Measurements from ENCODE around the gene ATP6V1G2. TPM values are rescaled to one million over a fixed set of nuclear protein-coding genes. Genes with fewer than 3 reads are reported as not detected.
A peak's percentile ranks its signal among the peaks of the same experiment; 100 is the strongest.
"Not testable (repeated sequence)": the region's sequence is repeated elsewhere in the genome, so short reads cannot be mapped to it uniquely, and the experiment has no call there.

Gene ATP6V1G2
- total RNA-seq, 8 experiments from 2014 or later: 0.25 to 110 (median 48.1) TPM

- Histone ChIP-seq H3K4me1 (replicated peaks in 1 of 2) (no peaks in the 10 kb centered on the region), H3K27ac (no peak overlapping the region), H3K4me3 (no peak overlapping the region)
- WGBS, 10 experiments: 67 to 88% (median 81%) methylated on average over 4 to 5 of the region's 24 CpGs; no CpG with 5 or more reads in 4 of the 10 experiments
- in situ Hi-C loops (cut with MboI; ENCODE audit: low pct_unique_long_range_greater_than_20kb in 2 of 9, low sequenced_read_pairs in 9 of 9, unreplicated experiment in 9 of 9): no loop called here
- ATAC-seq (replicated peaks in 6 of 8): peak in 2 of 8 experiments; percentile 6 to 8
Measured at GRCh38 chr6:31557443-31558317, 11.3 kb upstream of the ATP6V1G2 start.

DNA sequence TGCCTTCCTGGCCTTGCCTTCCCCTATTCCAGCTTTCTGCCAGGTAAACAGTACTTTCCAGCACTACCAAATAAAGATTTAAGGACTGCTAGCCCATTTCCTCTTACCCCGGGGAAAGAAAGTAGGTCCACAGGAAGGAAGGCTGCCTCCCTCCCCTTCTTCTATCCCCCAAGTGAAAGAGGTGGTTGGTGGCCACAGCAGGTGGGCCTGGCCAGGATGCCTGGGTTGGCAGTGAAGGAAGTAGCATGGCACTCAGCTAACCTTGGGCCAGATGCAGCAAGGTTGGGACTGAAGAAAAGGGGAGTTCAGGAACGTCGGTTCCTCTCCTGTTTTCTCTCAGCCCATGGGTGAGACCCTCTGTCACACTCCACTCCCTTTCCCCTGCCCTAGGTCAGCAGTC lies 9.9 kb upstream of the ATP6V1G2 start:
- H3K27ac ChIP-seq: no peak overlapping the region
- in situ Hi-C loops (cut with MboI; ENCODE audit: low pct_unique_long_range_greater_than_20kb in 2 of 9, low sequenced_read_pairs in 9 of 9, unreplicated experiment in 9 of 9): no loop called here
- no peak for ATAC-seq (replicated peaks in 6 of 8)

DNA sequence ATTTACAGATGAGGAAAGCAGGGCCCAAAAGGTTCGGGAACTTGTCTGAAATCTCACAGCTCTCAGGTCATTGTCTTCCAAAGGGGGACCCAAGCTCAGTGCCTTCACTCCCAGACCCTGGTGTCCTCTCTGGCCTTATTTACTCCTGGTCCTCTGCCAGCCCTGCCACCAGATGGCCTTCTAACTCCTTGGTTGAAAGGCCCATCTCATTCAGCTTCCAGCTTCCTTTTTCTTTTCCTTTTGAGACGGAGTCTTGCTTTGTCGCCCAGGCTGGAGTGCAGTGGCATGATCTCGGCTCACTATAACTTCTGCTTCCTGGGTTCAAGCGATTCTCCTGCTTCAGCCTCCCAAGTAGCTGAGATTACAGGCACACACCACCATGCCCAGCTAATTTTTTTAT lies 5.0 kb upstream of the ATP6V1G2 start:
- H3K4me3 ChIP-seq; ATAC-seq (replicated peaks in 6 of 8); H3K4me1 ChIP-seq (replicated peaks in 1 of 2); H3K27ac ChIP-seq; in situ Hi-C loops (cut with MboI; ENCODE audit: low pct_unique_long_range_greater_than_20kb in 2 of 9, low sequenced_read_pairs in 9 of 9, unreplicated experiment in 9 of 9): not testable (repeated sequence)
- 37 to 100% (median 78%) methylated on average over 1 to 5 of the region's 5 CpGs for WGBS, 10 experiments

More for the DNA sequence above, 9.9 kb upstream of the ATP6V1G2 start:
- H3K4me1 ChIP-seq (replicated peaks in 1 of 2): no peaks in the 10 kb centered on the region
- H3K4me3 ChIP-seq: no peak overlapping the region
- 67 to 100% (median 77%) methylated on average over 1 to 3 of the region's 3 CpGs; no CpG with 5 or more reads in 6 of the 10 experiments for WGBS, 10 experiments

GRCh38 chr6:31548544-31548873 lies 2.1 kb upstream of the ATP6V1G2 start:
- Histone ChIP-seq H3K4me3 (peak overlapping the region; percentile 46 to 78 (median 67)), H3K27ac (no peak overlapping the region), H3K4me1 (replicated peaks in 1 of 2) (peaks cover 7 to 14% of the 10 kb centered on the region in 2 donors)
- 87 to 100% (median 100%) methylated on average over 1 to 2 of the region's 2 CpGs; no CpG with 5 or more reads in 3 of the 10 experiments for WGBS, 10 experiments
- in situ Hi-C loops (cut with MboI; ENCODE audit: low pct_unique_long_range_greater_than_20kb in 2 of 9, low sequenced_read_pairs in 9 of 9, unreplicated experiment in 9 of 9): loop anchor here in 3 of 9 experiments (10.0 to 25.0 kb wide), 2 partner anchors 46 to 639 kb away; partner anchors contain the start of genes NCR3 (in 2 of the 3), AGER (in 1 of the 3), AGPAT1 (in 1 of the 3) and GPSM3 (in 1 of the 3)
- ATAC-seq (replicated peaks in 6 of 8): no peak

GRCh38 chr6:31547727-31548543 lies 1.5 kb upstream of the ATP6V1G2 start:
- 0 to 70% (median 6%) methylated on average over 1 to 13 of the region's 24 CpGs; no CpG with 5 or more reads in 1 of the 10 experiments for WGBS, 10 experiments
- no peak for ATAC-seq (replicated peaks in 6 of 8)
- in situ Hi-C loops (cut with MboI; ENCODE audit: low pct_unique_long_range_greater_than_20kb in 2 of 9, low sequenced_read_pairs in 9 of 9, unreplicated experiment in 9 of 9): loop anchor here in 3 of 9 experiments (10.0 to 25.0 kb wide), 2 partner anchors 47 to 639 kb away; partner anchors contain the start of genes NCR3 (in 2 of the 3), AGER (in 1 of the 3), AGPAT1 (in 1 of the 3) and GPSM3 (in 1 of the 3)
- Histone ChIP-seq H3K27ac (peak overlapping the region; percentile 70 to 75), H3K4me3 (peak overlapping the region; percentile 46 to 78 (median 67)), H3K4me1 (replicated peaks in 1 of 2) (peaks cover 8 to 17% of the 10 kb centered on the region in 2 donors)

DNA sequence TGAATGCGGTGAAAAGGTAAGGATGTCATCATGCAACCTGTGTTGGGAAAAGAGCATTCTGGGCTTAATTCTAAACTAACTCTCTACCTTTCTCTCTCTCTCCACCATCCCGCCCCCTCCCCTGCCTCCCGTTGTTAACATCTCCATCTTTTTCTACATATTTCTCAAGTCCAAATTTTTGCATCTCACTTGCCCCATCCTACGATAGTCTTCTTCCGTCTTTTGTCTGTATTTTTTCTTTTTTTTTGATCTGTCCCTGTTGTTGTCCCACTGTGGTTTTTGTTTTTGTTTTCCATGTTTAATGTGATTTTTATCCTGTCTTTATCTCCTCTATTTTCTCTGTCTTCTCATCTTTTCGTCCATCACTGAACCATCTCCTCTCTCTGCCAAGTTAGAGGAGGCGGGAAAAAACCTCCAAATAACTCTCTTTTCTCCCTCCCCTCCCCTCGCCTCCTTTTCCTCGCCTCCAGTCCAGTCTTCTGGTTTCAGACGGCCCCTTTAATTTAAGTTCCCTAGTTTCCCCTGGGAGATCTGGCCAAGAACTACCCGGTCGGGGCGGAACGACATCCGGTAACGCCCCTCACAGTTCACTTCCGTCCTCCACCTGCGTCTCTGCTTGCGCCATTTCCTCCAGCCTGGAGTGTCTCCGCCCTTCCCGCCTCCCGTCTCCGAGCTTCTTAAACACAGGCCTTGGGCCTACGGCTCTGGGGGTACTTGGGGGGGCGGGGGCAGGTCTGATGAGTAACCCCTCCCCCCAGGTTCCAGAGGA lies 734 bp upstream of the ATP6V1G2 start, which contains the start of gene NFKBIL1:
Gene NFKBIL1, plus strand, starts transcription at position 651 of the 769 bp plus-strand sequence. Its CDS starts 87 bp downstream, at position 738.
- Histone ChIP-seq H3K4me1 (replicated peaks in 1 of 2) (peaks cover 12 to 19% of the 10 kb centered on the region in 2 donors), H3K4me3 (peak within 1 kb of the TSS; percentile 46 to 78 (median 67)), H3K27ac (peak within 1 kb of the TSS; percentile 70 to 77)
- peak; percentile 63 to 87 (median 72) for ATAC-seq (replicated peaks in 6 of 8)
- in situ Hi-C loops (cut with MboI; ENCODE audit: low pct_unique_long_range_greater_than_20kb in 2 of 9, low sequenced_read_pairs in 9 of 9, unreplicated experiment in 9 of 9): loop anchor here in 3 of 9 experiments (10.0 to 25.0 kb wide), 2 partner anchors 48 to 640 kb away; partner anchors contain the start of genes NCR3 (in 2 of the 3), AGER (in 1 of the 3), AGPAT1 (in 1 of the 3) and GPSM3 (in 1 of the 3)
- WGBS, 10 experiments: 0 to 3% (median 0%) methylated on average over 6 to 15 of the region's 25 CpGs; no CpG with 5 or more reads in 1 of the 10 experiments

GRCh38 chr6:31545291-31545690 lies 1.1 kb downstream of the ATP6V1G2 start:
- H3K4me1 ChIP-seq (replicated peaks in 1 of 2): peaks cover 15 to 20% of the 10 kb centered on the region in 2 donors
- no peak for ATAC-seq (replicated peaks in 6 of 8)
- H3K27ac ChIP-seq: no peak overlapping the region
- 30 to 83% (median 60%) methylated on average over 1 to 7 of the region's 7 CpGs; no CpG with 5 or more reads in 5 of the 10 experiments for WGBS, 10 experiments
- H3K4me3 ChIP-seq: peak overlapping the region; percentile 46 to 78 (median 67)
- in situ Hi-C loops (cut with MboI; ENCODE audit: low pct_unique_long_range_greater_than_20kb in 2 of 9, low sequenced_read_pairs in 9 of 9, unreplicated experiment in 9 of 9): loop anchor here in 3 of 9 experiments (10.0 to 25.0 kb wide), 2 partner anchors 50 to 642 kb away; partner anchors contain the start of genes NCR3 (in 2 of the 3), AGER (in 1 of the 3), AGPAT1 (in 1 of the 3) and GPSM3 (in 1 of the 3)

DNA sequence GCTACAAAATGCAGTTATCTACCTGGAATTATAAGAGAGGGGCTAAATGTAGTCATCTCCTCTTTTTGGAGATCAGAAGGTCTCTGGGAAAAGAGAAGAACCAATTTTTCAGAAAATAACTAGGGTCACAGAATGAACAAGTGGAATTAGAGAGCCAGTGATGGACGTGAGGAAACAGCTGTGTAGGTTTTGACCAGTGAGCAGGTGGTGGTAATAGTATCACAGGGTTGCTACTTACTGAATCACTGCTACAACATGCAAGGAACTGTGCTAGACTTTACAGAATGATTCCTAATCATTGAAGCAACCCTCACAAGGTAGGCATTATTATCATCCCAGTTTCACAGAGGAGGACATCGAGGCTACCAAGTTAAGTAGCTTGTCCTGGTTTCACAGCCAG lies 1.7 kb downstream of the ATP6V1G2 start:
- peaks cover 21 to 26% of the 10 kb centered on the region in 2 donors for H3K4me1 ChIP-seq (replicated peaks in 1 of 2)
- no peak overlapping the region for H3K4me3 ChIP-seq
- in situ Hi-C loops (cut with MboI; ENCODE audit: low pct_unique_long_range_greater_than_20kb in 2 of 9, low sequenced_read_pairs in 9 of 9, unreplicated experiment in 9 of 9): loop anchor here in 3 of 9 experiments (10.0 to 25.0 kb wide), 2 partner anchors 50 to 643 kb away; partner anchors contain the start of genes NCR3 (in 2 of the 3), AGER (in 1 of the 3), AGPAT1 (in 1 of the 3) and GPSM3 (in 1 of the 3)
- ATAC-seq (replicated peaks in 6 of 8): no peak
- H3K27ac ChIP-seq: no peak overlapping the region
- 20 to 100% (median 73%) methylated on average over 1 of the region's 2 CpGs; no CpG with 5 or more reads in 2 of the 10 experiments for WGBS, 10 experiments

GRCh38 chr6:31543639-31544038 lies 2.8 kb downstream of the ATP6V1G2 start:
- in situ Hi-C loops (cut with MboI; ENCODE audit: low pct_unique_long_range_greater_than_20kb in 2 of 9, low sequenced_read_pairs in 9 of 9, unreplicated experiment in 9 of 9): loop anchor here in 3 of 9 experiments (10.0 to 25.0 kb wide), 2 partner anchors 51 to 644 kb away; partner anchors contain the start of genes NCR3 (in 2 of the 3), AGER (in 1 of the 3), AGPAT1 (in 1 of the 3) and GPSM3 (in 1 of the 3)
- Histone ChIP-seq H3K27ac (no peak overlapping the region), H3K4me3 (no peak overlapping the region), H3K4me1 (replicated peaks in 1 of 2) (peaks cover 29 to 35% of the 10 kb centered on the region in 2 donors)
- ATAC-seq (replicated peaks in 6 of 8): no peak
- 58 to 100% (median 92%) methylated on average over 2 to 6 of the region's 6 CpGs; no CpG with 5 or more reads in 2 of the 10 experiments for WGBS, 10 experiments

DNA sequence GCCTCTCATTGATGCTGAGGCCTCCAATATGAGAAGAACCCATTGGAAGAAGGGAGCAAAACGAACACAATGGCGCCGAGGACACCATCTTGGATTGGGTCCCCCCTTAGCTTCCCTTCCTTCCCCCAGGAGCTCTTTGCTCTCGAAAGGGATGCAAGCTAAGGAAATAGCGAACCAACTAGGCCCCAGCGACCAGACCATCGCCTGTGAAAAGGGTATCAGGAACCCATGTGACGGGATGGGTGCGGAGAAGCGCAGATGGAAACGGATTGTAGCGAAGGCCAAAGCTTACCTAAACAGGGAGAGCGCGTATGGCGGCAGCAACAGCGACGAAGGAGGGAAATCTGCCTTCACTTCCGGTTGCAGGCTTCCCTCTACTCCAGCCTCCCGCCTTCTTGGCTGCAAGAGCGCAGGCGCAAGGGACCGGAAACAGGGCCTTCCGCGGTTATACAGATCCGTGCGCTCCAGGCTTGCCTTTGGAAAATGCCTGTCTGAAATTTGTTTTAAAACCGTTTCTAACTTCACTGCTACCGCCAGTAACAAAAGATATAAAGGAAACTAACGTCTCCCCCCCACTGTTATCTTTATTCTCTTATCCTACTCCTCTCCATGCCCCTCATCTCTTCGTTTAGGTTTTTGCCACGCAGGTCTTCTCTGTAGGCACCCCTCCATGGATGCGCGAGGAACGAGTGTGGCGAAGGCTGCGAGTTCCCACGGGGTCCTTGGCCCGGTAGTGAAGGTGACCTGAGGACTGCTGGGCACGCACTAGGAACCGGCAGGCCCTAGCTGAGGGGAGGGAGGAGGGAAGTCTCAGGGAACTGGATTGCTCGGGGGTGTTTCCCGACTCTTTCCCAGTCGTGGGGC lies 4.5 kb downstream of the ATP6V1G2 start, which contains the start of gene DDX39B:
Gene DDX39B, minus strand, starts transcription at position 346 of the 864 bp plus-strand sequence. CDS start 1,471 bp downstream, outside the sequence.
- H3K27ac ChIP-seq: peak within 1 kb of the TSS; percentile 87 to 95
- in situ Hi-C loops (cut with MboI; ENCODE audit: low pct_unique_long_range_greater_than_20kb in 2 of 9, low sequenced_read_pairs in 9 of 9, unreplicated experiment in 9 of 9): loop anchor here in 3 of 9 experiments (10.0 to 25.0 kb wide), 2 partner anchors 53 to 645 kb away; partner anchors contain the start of genes NCR3 (in 2 of the 3), AGER (in 1 of the 3), AGPAT1 (in 1 of the 3) and GPSM3 (in 1 of the 3)
- peak; percentile 70 to 83 (median 76) for ATAC-seq (replicated peaks in 6 of 8)
- H3K4me3 ChIP-seq: peak within 1 kb of the TSS; percentile 53 to 91 (median 69)
- WGBS, 10 experiments: 0 to 4% (median 0%) methylated on average over 3 to 31 of the region's 43 CpGs
- peaks cover 22 to 29% of the 10 kb centered on the region in 2 donors for H3K4me1 ChIP-seq (replicated peaks in 1 of 2)

Data from motor neuron (in vitro differentiated cells).